ENCODE measurements around the gene CLSTN1. TPM values are rescaled to one million over a fixed set of nuclear protein-coding genes. Genes with fewer than 3 reads are reported as not detected.

The CLSTN1 gene
- 38.5 and 44.7 TPM in 2 replicates for total RNA-seq (2014; rRNA removed; shearing (Covaris generic))
- polyA plus RNA-seq (2015; cell fraction: cytosol; rRNA removed): 75.8 and 96.1 TPM in 2 replicates
- polyA plus RNA-seq (2015; cell fraction: nucleus; rRNA removed): 17.8 and 20.8 TPM in 2 replicates

DNA sequence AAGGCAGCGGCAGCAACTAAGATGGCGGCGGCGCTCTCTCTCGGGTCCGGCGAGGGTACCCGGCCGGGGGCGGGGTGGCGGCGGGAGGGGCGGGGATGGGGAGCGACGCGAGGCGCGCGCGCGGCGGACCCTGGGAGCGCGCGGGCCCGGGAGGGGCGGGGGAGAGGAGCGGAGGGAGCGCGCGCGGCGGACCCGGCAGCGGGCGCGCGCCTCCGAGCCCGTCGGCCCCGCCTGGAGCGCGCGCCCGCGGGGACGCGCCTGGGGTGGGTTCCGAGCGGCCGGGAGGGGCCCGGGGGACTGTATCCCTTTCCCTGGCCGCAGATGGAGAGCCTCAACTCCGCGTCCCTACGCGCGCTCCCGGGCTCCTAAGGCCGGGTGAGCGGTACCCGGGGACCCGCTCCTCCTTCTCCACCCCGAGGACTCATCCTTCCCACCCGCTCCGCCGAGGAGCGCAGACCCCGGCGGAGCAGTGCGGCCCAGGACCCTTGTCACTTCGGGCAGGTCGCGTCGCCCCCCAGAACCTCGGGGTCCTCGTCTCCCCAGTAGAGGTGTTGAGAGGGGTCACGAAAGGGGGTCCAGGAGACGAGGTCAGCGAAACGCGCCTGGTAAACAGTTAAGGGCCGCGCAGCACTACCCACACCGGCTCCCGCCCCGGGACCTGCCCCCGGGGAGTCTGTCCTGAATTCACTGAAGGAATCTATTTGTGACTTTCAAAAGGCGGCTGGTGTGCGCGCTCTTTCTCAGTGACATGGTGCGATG, at the start of gene CLSTN1:
CLSTN1 (minus strand) TSS at position 23 of the 759 bp plus-strand sequence. CDS start 232 bp downstream, outside the sequence.
- DNase-seq (ENCODE audit: low read depth, low spot score): peak; percentile 77
- in situ Hi-C loops (cut with HindIII; ENCODE audit: low pct_unique_long_range_greater_than_20kb, low sequenced_read_pairs): no loop called here

DNA sequence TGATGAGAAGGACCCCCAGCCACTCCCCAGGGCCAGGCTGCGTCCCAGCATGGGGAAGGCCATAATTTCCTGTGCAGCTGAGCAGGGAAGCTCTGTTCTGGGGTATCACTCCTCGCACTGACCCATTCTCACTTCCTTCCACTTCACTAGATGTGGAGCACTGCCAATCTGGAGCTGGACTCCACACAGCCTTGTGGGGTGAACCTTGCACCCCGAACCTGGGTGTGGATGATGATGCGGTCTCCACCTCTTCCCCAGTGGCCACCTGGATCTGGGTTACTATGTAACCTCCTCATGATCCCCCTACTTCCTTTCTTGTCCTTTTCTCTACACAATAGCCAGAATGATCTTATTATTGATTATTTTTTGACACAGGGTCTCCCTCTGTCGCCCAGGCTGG, 49.6 kb upstream of the CLSTN1 start:
- in situ Hi-C loops (cut with HindIII; ENCODE audit: low pct_unique_long_range_greater_than_20kb, low sequenced_read_pairs): no loop called here
- no peak for DNase-seq (ENCODE audit: low read depth, low spot score)

DNA sequence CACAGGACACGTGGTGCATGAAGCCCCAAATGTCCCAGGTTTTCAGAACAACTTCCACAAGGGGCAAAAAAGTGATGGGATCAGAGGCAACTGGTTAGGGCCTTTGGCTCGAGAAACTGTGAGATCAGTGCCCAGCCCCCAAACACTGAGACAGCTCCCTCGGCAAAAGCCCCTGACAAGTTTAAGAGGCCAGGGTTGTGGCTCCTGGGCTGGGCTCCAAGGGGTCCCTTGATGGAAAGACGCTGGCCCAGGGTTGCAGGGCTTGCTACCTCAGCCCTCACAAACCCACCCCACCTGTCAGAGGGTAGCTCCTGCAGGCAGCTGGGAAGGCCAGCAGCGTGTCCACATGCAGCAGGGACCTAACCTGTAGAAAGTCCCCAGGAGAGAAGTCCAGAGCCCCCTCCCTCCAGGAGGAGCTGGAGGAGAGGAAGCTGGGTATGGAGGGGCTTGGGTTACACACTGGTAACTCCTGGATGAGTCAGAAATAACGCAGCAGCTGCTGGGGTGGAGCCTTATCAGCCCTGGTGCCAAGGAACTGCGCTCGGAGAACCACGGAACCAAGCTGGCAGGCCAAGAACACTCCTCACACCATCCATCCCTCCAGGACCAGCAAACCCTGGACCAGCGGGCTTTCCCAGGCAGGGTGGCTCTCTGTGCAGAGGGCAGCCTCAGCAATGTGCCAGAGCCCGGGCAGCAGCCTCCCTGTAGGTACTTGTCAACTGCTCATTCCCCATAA, 48.8 kb upstream of the CLSTN1 start:
- no peak for DNase-seq (ENCODE audit: low read depth, low spot score)
- in situ Hi-C loops (cut with HindIII; ENCODE audit: low pct_unique_long_range_greater_than_20kb, low sequenced_read_pairs): no loop called here

DNA sequence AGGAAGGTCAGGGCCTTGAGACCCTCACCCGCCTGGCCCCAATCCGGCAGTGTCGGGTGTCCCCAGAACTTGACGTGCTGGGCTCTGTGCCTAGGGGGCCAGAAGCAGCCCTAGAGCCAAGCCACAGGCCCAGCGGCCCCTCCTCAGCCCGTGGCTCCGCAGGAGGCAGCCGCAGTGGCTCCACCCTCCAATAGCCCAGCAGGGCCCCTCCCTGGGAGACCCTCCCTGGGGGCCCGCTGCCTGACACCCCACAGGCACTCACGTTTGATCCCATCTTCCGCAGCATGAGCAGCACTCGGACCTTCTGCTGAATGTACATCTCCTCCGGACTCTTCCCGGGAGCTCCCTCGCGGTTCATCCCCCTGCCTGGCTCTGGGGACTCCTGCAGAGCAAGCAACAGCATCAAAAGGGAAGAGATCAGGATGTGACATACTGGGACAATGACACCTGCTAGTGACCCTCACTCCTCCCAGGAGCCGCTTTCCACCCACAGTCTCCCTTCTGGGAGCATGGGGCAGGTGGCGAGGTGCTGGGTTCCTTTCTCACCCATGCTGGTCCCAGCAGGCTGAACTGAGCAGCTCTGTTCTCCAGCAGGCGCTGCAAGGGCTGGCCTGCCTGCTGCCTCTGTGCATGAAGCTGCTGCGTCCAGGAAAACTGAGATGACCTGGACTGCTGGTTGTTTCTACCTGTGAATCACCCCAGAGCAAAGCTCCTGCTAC, 48.1 kb upstream of the CLSTN1 start:
- DNase-seq (ENCODE audit: low read depth, low spot score): no peak
- in situ Hi-C loops (cut with HindIII; ENCODE audit: low pct_unique_long_range_greater_than_20kb, low sequenced_read_pairs): no loop called here

DNA sequence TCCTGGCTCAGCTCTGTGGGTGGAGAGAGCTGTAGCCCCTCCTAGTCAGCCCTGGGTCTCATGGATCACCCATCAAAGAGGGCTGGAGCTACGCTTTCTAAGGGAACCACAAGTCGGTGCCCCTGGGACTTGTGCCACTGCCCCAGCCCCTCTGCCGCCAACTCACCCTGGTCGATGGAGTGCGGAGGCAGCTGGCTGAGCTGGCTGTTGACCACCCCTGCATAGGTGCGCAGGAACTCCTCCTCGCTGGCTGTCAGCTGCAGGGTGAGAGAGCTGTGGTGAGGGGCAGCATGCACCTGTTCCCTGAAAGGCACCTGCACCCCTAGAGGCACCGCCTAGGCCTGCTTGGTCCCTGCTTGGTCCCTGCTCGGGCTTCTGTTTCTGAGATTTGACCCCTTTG, 47.3 kb upstream of the CLSTN1 start:
- in situ Hi-C loops (cut with HindIII; ENCODE audit: low pct_unique_long_range_greater_than_20kb, low sequenced_read_pairs): no loop called here
- DNase-seq (ENCODE audit: low read depth, low spot score): no peak

DNA sequence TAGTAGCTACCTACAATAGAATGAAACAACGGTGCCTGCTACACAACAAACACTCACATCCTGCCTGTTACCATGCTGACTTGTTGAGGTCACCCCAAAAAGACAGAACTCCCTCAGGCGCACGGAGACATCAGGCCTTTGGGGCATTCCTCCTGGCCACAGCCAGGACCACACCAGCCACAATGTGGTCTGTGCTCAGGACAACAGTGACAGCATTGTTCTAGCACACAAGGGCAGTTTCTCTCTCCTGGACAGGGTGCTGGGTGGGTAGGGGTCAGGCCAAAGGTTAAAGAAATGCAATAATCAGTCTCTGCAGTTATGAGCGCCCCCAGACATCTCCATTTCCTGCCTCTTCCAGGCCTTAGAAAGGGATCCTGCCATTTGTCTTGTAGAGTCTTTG, 46.8 kb upstream of the CLSTN1 start:
- in situ Hi-C loops (cut with HindIII; ENCODE audit: low pct_unique_long_range_greater_than_20kb, low sequenced_read_pairs): no loop called here
- DNase-seq (ENCODE audit: low read depth, low spot score): no peak

DNA sequence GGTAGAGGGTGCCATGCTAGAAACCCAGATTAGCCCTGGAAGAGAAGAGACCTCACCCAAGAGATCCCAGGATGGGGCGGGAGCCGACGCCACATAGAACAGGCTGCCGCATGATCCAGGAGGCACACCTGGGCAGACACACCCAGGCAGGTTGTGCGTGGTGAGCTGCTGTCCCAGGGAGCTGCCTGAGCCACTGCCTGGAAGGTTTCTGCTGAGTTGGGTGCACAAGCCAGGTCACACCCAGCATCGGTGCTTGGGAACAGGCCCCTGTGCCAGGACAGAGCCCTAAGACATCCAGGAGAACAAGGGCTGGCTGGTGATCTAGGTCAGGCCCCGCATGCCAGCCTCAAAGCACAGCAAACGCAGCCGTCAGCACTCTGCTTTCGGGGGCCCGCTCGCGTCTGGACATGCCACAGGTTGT, 46.1 kb upstream of the CLSTN1 start:
- no peak for DNase-seq (ENCODE audit: low read depth, low spot score)
- in situ Hi-C loops (cut with HindIII; ENCODE audit: low pct_unique_long_range_greater_than_20kb, low sequenced_read_pairs): no loop called here

DNA sequence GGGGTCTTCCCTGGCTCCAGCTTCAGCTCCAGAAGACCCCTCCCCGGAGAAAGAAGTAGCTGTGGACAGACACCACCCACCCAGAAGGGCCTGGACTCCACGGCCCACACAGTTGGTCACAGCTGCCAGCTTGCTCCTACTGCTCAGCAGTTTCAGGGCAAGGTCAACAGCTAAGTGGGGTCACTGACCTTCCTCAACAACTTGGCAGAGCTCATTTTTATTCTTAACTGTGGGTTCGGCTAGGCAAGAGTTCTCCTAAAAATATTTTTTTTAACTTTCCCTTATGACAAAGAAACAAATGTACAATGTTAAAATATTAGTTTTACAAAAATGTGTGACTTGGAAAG, 44.5 kb upstream of the CLSTN1 start:
- in situ Hi-C loops (cut with HindIII; ENCODE audit: low pct_unique_long_range_greater_than_20kb, low sequenced_read_pairs): no loop called here
- no peak for DNase-seq (ENCODE audit: low read depth, low spot score)

DNA sequence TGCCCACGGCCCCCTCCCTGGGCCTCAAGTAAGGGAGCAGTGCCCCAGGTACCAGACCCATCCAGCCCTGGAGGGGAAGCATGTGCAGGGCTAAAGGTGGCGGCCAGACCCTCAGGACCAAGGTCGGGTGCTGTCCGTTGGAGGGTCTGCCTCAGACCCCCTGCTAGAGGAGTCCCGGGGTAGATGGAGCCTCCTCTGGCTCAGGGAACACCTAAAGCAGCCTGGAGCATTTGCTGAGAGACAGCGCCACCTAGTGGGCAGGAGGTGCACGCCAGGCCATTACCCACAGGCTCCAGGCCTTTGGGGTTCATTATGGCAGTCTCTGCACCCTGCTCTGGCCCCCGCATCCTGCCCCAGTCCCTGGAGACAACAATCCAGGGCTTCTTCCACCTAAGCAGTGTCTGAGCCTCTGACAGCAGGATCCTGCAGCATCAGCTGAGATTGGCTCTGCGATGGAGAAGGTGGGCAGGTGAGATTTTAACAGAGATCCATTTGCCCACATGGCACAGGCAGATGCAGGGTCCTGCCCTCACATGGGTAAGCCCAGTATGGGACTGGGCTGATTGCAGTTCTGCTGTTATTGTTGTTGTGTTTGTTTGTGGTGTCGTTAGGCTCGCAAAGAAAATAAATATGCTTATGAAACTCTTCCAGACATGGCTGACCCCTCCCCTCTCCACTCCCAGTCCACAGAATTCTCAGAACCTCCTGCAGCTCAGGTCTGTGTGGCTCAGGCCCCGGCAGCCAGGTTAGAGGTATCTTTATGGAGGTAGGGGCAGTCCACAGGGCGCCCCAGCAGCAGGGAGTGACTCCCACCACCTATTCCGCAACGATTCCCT, 43.9 kb upstream of the CLSTN1 start:
- in situ Hi-C loops (cut with HindIII; ENCODE audit: low pct_unique_long_range_greater_than_20kb, low sequenced_read_pairs): no loop called here
- DNase-seq (ENCODE audit: low read depth, low spot score): peak; percentile 67

DNA sequence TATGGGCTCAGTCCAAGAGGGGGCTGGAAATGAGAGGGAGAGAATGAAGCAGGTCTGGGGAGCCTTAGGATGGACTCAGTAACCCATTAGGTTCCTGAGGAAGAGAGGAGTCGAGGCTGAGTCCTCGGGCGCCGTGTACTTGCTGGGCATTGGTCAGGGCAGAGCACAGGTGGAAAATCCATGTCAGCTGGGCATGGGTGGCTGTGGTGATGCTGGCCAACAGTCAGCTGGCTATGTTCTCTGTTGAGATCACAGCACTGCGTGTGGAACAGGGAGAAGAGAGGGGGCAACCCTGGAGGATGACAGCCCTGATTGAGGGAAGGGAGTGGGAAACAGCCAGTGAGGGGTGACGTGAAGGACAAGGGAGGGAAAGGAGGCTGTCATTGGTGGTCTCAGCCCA, 43.1 kb upstream of the CLSTN1 start:
- in situ Hi-C loops (cut with HindIII; ENCODE audit: low pct_unique_long_range_greater_than_20kb, low sequenced_read_pairs): no loop called here
- no peak for DNase-seq (ENCODE audit: low read depth, low spot score)

DNA sequence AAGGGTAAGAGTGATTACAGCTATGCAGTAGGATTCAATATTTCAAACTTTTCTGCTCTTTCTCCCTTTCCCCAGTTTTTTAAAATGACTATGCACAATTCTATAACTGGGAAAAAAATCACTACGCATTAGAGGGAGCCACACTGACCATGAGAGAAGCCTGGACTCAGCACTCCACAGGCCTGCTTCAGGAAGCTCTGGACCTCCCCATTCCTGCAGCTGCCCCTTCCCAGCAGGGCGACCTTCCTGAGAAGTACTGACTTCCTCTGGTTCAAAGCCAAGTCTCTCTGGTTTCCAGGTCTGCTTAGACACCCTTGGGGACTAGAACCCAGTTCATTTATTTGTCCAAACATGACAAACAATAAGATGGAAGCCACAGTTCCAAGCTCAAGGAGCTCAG, 42.0 kb upstream of the CLSTN1 start:
- no peak for DNase-seq (ENCODE audit: low read depth, low spot score)
- in situ Hi-C loops (cut with HindIII; ENCODE audit: low pct_unique_long_range_greater_than_20kb, low sequenced_read_pairs): no loop called here

DNA sequence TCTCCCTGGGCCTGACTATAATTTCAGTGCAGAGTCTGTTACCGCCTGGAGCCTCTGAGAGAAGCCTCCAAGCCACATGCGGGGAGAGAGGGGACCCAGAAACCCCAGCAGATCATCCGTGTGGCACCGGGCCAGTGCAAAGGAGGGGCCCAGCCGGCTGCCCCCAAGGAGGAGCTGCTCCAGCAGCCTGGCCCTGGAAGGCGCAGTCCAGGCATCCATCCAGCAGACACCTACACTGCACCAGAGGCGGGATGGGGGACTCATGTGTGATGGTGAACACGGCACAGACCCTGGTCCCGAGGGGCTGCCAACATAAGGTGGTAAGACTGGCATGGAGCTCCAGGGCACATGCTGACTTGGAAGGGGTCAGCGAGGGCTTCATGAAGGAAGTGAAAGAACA, 39.6 kb upstream of the CLSTN1 start:
- no peak for DNase-seq (ENCODE audit: low read depth, low spot score)
- in situ Hi-C loops (cut with HindIII; ENCODE audit: low pct_unique_long_range_greater_than_20kb, low sequenced_read_pairs): no loop called here

DNA sequence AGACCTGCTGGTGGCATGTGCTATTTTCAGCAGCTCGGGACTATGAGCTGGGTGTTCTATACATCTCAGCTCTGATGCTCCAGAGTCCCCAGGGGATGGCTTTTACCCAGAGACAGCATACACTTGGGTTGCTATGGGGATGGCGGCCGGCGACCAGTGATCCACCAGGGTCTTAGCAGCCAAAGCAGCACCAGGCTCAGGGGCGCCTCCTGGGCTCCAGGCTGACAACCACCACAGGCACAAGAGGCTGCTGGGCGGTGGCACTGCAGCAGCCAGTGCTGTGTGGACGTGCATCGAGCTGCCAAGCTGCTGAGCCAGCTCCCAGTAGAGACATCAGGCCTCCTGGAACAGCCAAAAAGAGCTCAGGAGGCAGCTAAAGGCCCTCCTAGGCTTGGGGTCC, 37.6 kb upstream of the CLSTN1 start:
- DNase-seq (ENCODE audit: low read depth, low spot score): no peak
- in situ Hi-C loops (cut with HindIII; ENCODE audit: low pct_unique_long_range_greater_than_20kb, low sequenced_read_pairs): no loop called here

DNA sequence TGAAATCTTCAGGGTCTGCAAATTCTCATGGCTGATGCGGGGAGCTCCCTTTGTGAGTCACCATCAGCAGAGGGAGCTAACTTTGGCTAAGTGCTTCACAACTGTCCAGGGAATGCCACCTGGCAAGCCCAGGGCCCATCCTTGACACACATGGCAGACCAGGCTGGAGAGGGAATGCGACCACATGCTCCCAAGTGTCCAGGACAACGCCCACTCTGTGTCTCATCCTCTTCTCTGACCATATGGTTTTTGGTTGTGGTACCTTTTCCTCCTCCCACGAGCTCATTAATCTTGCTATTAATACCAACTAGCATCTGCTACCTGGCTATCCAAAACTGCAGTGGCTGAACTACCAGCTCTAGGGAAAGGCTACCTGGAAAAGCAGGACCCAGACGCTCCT, 37.1 kb upstream of the CLSTN1 start:
- no peak for DNase-seq (ENCODE audit: low read depth, low spot score)
- in situ Hi-C loops (cut with HindIII; ENCODE audit: low pct_unique_long_range_greater_than_20kb, low sequenced_read_pairs): no loop called here

DNA sequence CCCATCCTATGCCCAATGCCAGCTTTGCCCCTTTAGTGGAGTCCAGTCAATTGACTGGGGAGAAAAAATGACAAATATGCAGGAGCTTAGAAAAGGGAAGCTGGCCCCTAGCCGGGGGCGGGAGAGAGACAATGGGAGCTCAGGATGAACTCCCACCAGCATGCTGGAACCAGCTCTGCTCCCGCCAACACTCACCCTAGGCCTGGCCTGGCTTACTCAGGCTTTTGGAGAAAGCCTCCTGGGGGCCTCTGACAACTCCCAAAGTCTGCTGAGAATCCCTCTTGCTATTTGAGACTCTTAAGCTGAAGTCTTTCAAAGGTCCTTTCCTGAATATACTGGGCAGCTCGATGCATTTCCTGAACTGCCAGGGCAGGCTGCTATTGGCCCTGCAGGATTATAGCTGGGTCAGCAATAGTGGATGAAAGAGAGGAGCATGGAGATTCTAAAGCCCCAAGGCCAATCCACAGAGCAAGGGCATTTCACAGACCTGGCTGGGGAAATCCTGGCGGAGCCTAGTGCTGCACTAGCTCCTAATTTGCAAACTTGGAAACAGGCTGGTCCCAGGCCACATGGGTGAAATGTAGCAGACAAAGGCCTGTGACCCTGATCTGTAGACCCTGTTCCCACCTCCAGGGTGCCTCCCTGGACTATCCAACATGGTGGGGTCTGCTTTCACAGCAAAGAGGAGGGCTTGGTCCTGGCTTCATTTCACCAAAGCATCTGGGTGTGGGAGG, 35.7 kb upstream of the CLSTN1 start:
- no peak for DNase-seq (ENCODE audit: low read depth, low spot score)
- in situ Hi-C loops (cut with HindIII; ENCODE audit: low pct_unique_long_range_greater_than_20kb, low sequenced_read_pairs): no loop called here

DNA sequence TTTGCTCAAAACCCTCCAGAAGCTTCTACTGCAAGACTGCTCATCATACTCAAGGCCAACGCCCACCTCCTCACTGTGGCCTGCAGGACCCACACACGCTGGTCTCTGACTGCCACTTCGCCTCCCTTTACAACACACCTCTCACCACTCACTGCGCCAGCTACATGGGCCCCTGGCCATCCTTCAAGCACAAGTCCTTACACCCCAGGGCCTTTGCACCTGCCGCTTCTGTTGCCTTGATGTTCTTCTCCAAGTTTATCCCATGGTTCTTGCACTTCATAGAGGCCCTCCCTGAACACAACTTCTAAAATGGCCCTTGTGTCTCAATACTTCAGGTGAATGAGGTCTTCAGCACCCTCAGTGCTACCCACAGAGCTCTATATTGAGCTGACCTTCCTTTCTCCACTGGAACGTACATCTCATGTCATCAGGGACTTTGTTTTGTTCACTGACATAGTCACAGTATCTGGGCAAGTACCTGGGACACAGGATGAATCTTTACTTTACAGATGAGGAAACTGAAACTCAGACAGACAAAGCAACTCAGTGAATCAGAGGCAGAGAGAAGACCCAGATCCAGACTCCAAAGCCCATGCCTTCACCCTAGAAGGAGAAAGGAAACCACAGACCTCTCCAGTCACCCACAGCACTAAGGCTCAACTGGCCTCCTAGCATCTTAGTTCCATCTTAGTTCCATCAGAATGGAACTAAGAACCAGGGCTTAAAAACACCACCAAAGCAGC, 34.7 kb upstream of the CLSTN1 start:
- no peak for DNase-seq (ENCODE audit: low read depth, low spot score)
- in situ Hi-C loops (cut with HindIII; ENCODE audit: low pct_unique_long_range_greater_than_20kb, low sequenced_read_pairs): no loop called here

All from SK-MEL-5 (cell line).